ENCODE results near the gene SYT9. TPM values are rescaled to one million over a fixed set of nuclear protein-coding genes. Genes with fewer than 3 reads are reported as not detected.

The SYT9 gene
- total and polyA plus RNA-seq, 2 donors (not counting 1 experiment from before 2014, with no cell fraction given): not detected

GRCh38 chr11:7341551-7341950 lies 89.8 kb downstream of the SYT9 start:
- H3K9me3 ChIP-seq (ENCODE audit: control extremely low read depth in 1 of 3, control insufficient read depth in 2 of 3, insufficient read depth in 1 of 3, low read length in 2 of 3): peaks cover 0 to 3% (median 0%) of the 10 kb centered on the region in 3 donors
- no peaks in the 10 kb centered on the region for H3K79me2 ChIP-seq (ENCODE audit: control insufficient read depth, insufficient read depth, low read length)
- peaks cover 52% of the 10 kb centered on the region for H3K27me3 Mint-ChIP-seq
- H3K4me3 ChIP-seq (ENCODE audit: control extremely low read depth in 1 of 5, extremely low read depth in 1 of 5, insufficient read depth in 1 of 5, low read depth in 2 of 5, low read length in 4 of 5): no peak overlapping the region
- no peak overlapping the region for H3K4me3 Mint-ChIP-seq
- H3K9me3 Mint-ChIP-seq (ENCODE audit: insufficient read depth): peaks cover 4% of the 10 kb centered on the region
- CTCF ChIA-PET: interaction anchor here (1.9 kb wide), 1 partner anchor 8 kb away, joined by 4 read pairs; no protein-coding TSS in a partner anchor
- H3K9ac ChIP-seq (ENCODE audit: low read length): no peak overlapping the region
- TF ChIP-seq EZH2 (IDR thresholded peaks at IDR 0.05; ENCODE audit: borderline replicate concordance, insufficient read depth, low read depth, low read length, poor library complexity, severe bottlenecking): no peak
- H3K4me2 ChIP-seq (replicated peaks; ENCODE audit: low read depth, low read length, poor library complexity, severe bottlenecking): no peak overlapping the region
- DNase-seq (no peak), ATAC-seq (ENCODE audit: low read depth) (no peak)
- no peaks in the 10 kb centered on the region for H3K4me1 Mint-ChIP-seq
- H3K27ac ChIP-seq (ENCODE audit: low read length in 2 of 2): no peak overlapping the region
- H2AFZ ChIP-seq (ENCODE audit: insufficient read depth, low read depth, low read length, poor library complexity, severe bottlenecking): no peak overlapping the region
- no peak overlapping the region for H3K27ac Mint-ChIP-seq
- intact Hi-C loops (cut with micrococcal nuclease): no loop called here
- H3K27me3 ChIP-seq (replicated peaks in 1 of 4; ENCODE audit: control extremely low read depth in 1 of 4, control insufficient read depth in 3 of 4, insufficient read depth in 4 of 4, low read length in 3 of 4): peaks cover 0 to 11% (median 2%) of the 10 kb centered on the region in 4 experiments
- POLR2A ChIA-PET: no interaction called here
- no peaks in the 10 kb centered on the region for H3K4me1 ChIP-seq (ENCODE audit: control insufficient read depth in 2 of 2, insufficient read depth in 2 of 2, low read length in 2 of 2)
- no peaks in the 10 kb centered on the region for H4K20me1 ChIP-seq (ENCODE audit: control insufficient read depth, insufficient read depth, low read length, poor library complexity, severe bottlenecking)
- H3K36me3 ChIP-seq (replicated peaks in 1 of 2; ENCODE audit: control extremely low read depth in 1 of 2, control insufficient read depth in 1 of 2, extremely low read depth in 1 of 2, insufficient read depth in 2 of 2, low read length in 1 of 2): no peaks in the 10 kb centered on the region
- WGBS (ENCODE audit: insufficient coverage): no CpG with 5 or more reads among the region's 2 CpGs

DNA sequence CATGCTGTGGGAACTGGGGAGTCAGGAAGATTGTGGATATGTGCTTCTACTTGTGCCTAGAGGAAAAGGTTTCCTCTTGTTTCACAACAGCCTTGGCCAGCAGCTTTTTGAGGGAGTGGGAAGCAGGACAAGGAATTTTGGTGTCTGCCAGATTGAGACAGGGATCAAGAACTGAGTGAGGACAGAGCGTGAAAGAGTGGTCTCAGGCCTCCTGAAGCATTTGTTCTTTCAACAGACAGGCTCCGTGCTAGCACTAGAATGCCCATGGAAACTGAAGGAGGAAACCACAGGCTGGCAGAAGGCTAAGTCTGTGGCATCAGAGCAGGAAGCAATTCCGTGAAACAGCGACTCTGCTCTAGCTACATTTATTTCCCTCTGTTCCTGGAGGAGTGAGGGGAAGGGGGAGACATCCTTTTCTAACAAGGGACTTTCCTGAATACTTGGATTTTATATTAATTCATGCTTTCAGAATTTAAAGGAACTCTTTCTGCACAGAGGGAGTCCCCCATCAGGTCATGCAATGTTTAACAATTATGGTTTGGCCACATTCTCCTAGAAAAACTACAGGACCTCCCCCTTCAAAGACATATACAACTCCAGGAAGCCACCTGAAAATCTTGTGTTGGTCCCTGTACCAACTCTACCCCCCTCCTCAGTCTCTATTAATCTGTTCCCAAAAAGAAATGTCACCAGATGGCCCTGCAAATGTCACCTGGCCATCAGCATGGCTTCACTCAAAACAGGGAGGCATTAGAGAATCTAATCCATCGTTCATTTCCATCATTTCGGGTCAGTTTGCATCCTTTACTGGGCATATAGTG lies 96.1 kb downstream of the SYT9 start:
- H3K9me3 Mint-ChIP-seq (ENCODE audit: insufficient read depth): no peaks in the 10 kb centered on the region
- H3K4me1 ChIP-seq (ENCODE audit: control insufficient read depth in 2 of 2, insufficient read depth in 2 of 2, low read length in 2 of 2): no peaks in the 10 kb centered on the region
- 18% methylated on average over 2 of the region's 6 CpGs for WGBS (ENCODE audit: insufficient coverage)
- no peak overlapping the region for H3K4me3 ChIP-seq (ENCODE audit: control extremely low read depth in 1 of 5, extremely low read depth in 1 of 5, insufficient read depth in 1 of 5, low read depth in 2 of 5, low read length in 4 of 5)
- intact Hi-C loops (cut with micrococcal nuclease): no loop called here
- H4K20me1 ChIP-seq (ENCODE audit: control insufficient read depth, insufficient read depth, low read length, poor library complexity, severe bottlenecking): no peaks in the 10 kb centered on the region
- H3K27me3 Mint-ChIP-seq: peaks cover 35% of the 10 kb centered on the region
- no peaks in the 10 kb centered on the region for H3K4me1 Mint-ChIP-seq
- no peak overlapping the region for H2AFZ ChIP-seq (ENCODE audit: insufficient read depth, low read depth, low read length, poor library complexity, severe bottlenecking)
- no peak for ATAC-seq (ENCODE audit: low read depth)
- no peaks in the 10 kb centered on the region for H3K9me3 ChIP-seq (ENCODE audit: control extremely low read depth in 1 of 3, control insufficient read depth in 2 of 3, insufficient read depth in 1 of 3, low read length in 2 of 3)
- H3K4me3 Mint-ChIP-seq: no peak overlapping the region
- ChIA-PET CTCF (no interaction called here), POLR2A (no interaction called here)
- H3K36me3 ChIP-seq (replicated peaks in 1 of 2; ENCODE audit: control extremely low read depth in 1 of 2, control insufficient read depth in 1 of 2, extremely low read depth in 1 of 2, insufficient read depth in 2 of 2, low read length in 1 of 2): no peaks in the 10 kb centered on the region
- H3K9ac ChIP-seq (ENCODE audit: low read length): no peak overlapping the region
- DNase-seq: no peak
- H3K27me3 ChIP-seq (replicated peaks in 1 of 4; ENCODE audit: control extremely low read depth in 1 of 4, control insufficient read depth in 3 of 4, insufficient read depth in 4 of 4, low read length in 3 of 4): peaks cover 0 to 11% (median 3%) of the 10 kb centered on the region in 4 experiments
- no peak overlapping the region for H3K27ac ChIP-seq (ENCODE audit: low read length in 2 of 2)
- H3K79me2 ChIP-seq (ENCODE audit: control insufficient read depth, insufficient read depth, low read length): no peaks in the 10 kb centered on the region
- no peak overlapping the region for H3K4me2 ChIP-seq (replicated peaks; ENCODE audit: low read depth, low read length, poor library complexity, severe bottlenecking)
- no peak for TF ChIP-seq EZH2 (IDR thresholded peaks at IDR 0.05; ENCODE audit: borderline replicate concordance, insufficient read depth, low read depth, low read length, poor library complexity, severe bottlenecking)
- TF ChIP-seq, protein P1, sequence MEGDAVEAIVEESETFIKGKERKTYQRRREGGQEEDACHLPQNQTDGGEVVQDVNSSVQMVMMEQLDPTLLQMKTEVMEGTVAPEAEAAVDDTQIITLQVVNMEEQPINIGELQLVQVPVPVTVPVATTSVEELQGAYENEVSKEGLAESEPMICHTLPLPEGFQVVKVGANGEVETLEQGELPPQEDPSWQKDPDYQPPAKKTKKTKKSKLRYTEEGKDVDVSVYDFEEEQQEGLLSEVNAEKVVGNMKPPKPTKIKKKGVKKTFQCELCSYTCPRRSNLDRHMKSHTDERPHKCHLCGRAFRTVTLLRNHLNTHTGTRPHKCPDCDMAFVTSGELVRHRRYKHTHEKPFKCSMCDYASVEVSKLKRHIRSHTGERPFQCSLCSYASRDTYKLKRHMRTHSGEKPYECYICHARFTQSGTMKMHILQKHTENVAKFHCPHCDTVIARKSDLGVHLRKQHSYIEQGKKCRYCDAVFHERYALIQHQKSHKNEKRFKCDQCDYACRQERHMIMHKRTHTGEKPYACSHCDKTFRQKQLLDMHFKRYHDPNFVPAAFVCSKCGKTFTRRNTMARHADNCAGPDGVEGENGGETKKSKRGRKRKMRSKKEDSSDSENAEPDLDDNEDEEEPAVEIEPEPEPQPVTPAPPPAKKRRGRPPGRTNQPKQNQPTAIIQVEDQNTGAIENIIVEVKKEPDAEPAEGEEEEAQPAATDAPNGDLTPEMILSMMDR (IDR thresholded peaks at IDR 0.05): no peak
- no peak overlapping the region for H3K27ac Mint-ChIP-seq

All from B cell (primary cell).